Right forelimb (tissue), 1 donor: ENCODE results near the gene AFMID.
"Not testable (repeated sequence)": the region's sequence is repeated elsewhere in the genome, so short reads cannot be mapped to it uniquely, and the experiment has no call there.

Source experiments
- DNase-seq: peaks from one replicate; pipeline ENCODE4 v3.0.0-alpha.2; 2018

The AFMID gene

DNA sequence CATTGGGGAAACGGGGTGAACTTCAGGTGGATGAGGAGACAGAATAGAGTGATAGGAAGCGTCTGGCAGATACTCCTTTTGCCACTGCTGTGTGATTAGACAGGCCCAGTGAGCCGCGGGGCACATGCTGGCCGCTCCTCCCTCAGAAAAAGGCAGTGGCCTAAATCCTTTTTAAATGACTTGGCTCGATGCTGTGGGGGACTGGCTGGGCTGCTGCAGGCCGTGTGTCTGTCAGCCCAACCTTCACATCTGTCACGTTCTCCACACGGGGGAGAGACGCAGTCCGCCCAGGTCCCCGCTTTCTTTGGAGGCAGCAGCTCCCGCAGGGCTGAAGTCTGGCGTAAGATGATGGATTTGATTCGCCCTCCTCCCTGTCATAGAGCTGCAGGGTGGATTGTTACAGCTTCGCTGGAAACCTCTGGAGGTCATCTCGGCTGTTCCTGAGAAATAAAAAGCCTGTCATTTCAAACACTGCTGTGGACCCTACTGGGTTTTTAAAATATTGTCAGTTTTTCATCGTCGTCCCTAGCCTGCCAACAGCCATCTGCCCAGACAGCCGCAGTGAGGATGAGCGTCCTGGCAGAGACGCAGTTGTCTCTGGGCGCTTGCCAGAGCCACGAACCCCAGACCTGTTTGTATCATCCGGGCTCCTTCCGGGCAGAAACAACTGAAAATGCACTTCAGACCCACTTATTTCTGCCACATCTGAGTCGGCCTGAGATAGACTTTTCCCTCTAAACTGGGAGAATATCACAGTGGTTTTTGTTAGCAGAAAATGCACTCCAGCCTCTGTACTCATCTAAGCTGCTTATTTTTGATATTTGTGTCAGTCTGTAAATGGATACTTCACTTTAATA lies 37.3 kb downstream of the AFMID start:
- no peak for DNase-seq

DNA sequence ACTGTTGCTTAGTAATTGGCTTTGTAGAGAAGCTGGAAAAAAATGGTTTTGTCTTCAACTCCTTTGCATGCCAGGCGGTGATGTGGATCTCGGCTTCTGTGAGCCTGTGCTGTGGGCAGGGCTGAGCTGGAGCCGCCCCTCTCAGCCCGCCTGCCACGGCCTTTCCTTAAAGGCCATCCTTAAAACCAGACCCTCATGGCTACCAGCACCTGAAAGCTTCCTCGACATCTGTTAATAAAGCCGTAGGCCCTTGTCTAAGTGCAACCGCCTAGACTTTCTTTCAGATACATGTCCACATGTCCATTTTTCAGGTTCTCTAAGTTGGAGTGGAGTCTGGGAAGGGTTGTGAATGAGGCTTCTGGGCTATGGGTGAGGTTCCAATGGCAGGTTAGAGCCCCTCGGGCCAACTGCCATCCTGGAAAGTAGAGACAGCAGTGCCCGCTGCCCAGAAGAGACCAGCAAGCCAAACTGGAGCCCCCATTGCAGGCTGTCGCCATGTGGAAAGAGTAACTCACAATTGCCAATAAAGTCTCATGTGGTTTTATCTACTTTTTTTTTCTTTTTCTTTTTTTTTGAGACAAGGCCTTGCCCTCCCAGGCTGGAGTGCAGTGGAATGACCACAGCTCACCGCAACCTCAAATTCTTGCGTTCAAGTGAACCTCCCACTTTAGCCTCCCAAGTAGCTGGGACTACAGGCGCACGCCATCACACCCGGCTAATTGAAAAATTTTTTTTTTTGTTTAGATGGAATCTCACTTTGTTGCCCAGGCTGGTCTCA lies 38.1 kb downstream of the AFMID start:
- DNase-seq, result no peak

DNA sequence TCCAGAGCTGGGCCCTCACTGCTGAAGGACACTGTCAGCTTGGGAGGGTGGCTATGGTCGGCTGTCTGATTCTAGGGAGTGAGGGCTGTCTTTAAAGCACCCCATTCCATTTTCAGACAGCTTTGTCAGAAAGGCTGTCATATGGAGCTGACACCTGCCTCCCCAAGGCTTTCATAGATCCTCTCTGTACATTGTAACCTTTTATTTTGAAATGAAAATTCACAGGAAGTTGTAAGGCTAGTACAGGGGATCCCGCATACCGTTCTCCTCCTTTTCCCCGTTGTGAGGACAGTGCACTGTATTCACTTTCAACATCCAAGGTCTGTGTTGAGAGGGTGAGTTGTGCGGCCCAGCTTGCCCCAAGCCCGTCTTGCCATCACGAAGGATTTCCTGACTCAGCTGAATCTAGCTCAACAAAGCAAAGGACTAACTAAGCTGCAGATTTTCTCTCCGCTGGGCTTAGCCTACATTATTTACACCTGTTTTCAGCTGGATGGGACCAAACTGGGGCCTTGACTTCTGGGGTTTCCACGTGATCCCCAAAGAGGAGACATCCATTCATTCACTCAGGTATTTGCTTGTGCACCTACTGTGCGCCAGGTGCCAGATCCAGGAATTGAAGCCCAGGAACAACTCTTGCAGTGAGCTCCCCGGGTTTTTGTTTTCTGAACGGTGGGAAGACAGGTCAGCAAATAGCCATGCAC lies 39.0 kb downstream of the AFMID start:
- no peak for DNase-seq

DNA sequence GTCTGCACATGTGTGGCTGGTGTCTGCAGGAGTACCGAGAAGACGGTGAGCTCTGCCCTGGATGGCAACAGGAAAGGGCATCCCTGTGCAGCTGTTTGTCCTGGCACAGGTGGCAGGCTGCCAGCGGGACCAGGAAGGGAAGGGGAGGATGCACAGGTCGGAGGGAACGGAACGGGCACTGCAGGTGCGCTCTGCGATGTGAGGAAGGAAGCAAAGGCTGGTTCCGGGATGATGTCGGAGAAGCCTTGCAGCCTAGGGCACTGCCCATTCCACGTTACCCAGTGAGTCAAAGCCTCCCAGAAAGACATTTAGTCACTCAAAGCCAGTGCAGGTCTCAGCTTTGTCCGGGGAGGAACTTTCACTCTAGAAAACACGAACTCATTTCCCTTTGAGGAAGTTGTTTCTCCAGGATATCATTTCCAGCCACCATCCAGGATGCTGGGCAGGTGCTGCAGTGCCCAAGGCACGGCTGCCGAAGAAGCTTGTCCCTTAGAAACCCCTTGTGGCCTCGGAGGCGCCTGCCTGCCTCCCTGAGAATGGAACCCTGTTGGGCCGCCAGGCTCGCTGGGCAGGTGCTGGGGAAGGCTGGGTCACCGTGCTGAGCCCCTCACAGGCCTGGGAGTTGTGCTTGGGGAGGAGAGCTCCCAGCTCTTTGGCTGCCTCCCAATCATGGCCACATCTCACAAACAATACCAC lies 39.7 kb downstream of the AFMID start:
- no peak for DNase-seq

DNA sequence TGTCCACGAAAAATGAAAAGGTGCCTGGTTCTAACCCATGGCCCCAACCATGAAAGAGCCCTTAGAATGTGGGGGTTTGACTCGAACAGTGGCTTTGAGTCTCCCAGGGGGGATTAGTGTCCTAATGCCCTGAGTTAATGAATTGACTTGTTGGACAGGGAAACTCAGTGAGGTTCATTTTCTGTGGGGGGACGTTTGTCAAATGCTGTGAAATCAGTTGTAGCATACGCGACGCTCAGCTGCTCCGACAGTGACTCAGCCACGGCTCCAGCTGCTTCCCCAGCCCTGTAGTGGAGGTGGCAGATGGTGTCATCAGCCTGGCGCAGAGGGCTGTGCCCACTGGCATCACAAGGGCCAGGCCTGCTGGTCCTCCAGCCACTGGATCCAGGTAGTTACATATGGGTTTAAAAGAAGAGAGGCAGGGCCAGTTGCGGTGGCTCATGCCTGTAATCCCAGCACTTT lies 40.3 kb downstream of the AFMID start:
- no peak for DNase-seq

DNA sequence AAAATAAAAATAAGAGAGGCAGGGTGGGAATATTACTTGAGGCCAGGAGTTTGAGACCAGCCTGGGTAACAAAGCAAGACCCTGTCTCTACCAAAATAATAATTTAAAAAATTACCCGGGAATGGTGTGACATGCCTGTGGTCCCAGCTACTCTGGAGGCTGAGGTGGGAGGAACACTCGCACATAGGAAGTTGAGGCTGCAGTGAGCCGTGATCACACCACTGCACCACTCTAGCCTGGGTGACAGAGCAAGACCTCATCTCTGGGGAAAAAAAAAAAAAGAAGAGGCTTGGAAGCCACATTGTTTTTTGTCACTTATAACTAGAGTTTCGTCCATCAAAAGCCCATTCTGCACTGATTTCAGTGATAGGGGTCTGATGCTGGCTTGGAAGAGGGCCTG lies 41.0 kb downstream of the AFMID start:
- DNase-seq, result no peak

DNA sequence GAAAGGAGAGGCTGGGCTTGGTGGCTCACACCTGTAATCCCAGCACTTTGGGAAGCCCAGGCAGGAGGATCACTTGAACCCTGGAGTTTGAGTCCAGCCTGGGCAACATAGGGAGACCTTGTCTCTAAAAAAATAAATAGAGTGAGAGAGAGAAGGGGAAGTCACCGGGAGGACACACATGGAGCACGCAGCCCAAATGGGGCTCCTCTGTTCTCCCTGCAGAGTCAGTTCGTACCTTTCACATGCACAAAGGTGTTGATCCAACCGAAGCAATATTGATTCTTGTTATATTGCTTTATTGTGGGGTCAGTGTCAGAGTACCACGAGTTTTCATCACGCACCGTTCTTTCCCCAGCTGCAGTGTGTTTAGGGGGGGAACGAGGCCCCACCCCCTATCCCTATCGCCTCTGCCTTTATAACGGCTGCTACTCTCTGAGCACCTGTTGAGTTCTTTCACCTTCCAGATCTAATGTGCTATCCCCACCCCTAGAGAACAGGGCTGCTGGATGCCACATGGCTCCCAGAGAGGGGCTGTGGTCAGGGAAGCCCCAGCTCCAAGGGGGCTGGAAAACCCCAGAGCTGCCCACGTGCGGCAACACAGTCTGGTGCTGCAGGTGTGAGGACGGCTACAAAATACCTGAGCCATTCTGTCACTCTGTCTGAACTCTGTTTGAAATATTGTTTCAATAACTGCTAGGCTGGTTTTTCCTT lies 43.2 kb downstream of the AFMID start:
- DNase-seq, result no peak

DNA sequence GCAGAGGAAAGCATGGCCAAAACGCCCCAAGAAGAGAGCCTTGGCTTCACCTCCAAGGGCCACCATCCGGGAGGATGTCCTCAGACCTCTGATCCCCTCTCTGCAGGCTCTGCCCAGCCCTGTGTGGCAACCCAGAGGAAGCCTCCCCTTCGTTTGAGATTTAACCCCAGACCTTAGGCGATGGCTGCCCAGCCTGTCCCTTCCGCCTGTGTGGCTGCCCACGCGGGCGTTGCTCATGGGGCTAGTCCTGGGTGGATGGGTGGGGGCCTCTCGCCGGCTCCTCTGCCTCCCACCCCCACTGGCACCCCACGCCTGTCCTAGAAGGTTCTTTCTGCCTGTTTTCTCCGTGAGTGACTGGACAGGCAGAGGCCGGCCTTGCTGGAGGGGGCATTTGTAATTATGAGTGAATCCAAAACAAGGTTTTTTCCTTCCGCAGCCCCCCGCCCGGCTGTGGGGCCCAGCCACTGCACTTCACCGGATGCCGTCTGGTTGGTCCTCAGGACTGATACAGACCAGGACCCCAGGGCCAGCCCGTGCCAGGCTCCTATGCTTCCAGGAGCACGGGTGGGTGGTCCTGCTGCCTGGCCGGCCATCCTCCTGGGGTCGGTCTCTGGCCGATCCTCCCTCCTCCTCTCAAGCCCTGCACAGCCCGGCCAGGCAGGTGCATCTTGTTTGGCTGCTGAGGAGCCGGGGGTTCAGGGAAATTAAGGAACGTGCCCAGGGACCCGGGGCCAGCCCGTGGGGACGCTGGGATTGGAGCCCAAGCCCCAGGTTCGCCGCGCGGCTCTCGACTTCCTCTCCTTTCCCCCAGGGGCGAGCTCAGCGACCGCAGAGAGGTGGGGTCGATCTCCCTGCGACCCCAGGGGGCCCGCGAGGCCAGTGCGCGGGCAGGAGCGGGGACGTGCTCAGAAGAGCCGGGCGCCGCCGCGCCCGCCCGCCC lies 44.1 kb downstream of the AFMID start, which contains the start of gene TMEM235:
TSS of gene TMEM235 (plus strand) at position 636 of the 940 bp plus-strand sequence. CDS start 393 bp downstream, outside the sequence.
- no peak for DNase-seq

DNA sequence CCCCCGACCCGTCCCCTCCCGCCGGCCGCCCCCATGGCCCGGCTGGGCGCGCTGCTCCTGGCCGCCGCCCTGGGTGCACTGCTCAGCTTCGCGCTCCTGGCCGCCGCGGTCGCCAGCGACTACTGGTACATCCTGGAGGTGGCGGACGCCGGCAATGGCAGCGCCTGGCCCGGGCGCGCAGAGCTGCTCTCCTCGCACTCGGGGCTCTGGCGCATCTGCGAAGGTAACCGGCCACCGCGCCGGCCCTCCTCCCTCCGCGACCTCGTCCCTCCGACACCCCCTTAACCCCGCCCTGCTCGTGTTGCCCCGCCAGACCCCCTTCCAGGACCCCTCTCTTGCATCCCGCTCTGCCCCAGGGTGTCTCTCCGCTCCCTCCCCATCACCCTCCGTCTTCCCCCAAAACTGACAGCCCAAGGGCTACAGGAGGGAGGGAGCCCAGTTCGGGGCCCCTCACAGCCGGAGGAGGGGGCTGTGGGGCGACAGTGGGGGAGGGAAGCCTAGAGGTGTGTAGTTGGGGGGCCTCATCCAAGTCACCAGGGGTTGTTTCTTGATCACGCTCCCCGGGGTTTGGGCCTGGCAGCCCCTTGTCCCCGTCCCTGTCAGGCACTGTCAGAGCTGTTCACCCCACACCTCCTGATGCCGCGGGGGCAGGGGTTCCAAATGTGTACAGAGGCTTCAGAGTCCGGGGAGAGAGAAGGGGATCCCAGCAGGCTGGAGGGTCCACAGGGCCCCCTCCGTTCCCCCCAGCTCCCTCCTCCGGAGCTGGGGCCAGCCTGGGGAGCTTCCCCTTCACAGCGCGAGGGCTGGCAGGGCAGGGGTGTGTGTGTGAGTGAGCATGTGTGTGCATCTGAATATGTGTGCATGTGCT lies 45.1 kb downstream of the AFMID start:
- DNase-seq, result no peak

DNA sequence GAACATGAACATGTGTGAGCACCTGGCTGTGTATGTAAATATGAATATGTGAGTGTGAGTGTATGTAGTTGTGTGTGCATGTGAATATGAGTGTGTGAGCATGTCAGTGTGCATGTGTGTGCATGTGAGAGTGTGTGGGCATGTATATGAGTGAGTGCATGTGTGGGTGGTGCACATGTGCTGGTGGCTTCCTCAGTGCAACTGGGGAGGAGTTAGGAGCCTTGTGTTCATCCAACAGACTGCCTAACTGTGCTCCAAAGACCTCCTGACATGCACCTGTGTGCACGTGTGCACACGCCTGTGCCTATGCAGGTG lies 45.7 kb downstream of the AFMID start:
- no peak for DNase-seq

DNA sequence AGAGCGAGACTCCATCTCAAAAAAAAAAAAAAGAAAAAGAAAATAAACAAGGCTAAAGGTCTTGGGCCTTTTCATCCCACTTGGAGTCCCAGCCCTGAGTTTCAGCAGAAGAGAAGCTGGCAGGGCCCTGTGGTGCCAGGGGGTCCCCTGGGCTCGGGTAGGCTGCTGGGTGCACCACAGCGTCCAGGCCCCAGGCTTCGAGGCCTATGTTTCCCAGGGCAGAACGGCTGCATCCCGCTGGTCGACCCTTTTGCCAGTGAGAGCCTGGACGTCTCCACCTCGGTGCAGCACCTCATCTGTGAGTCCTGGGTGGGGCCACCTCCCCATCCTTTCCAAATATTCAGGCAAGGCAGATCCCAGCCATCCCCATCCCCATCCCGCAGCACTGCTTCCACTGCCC lies 46.5 kb downstream of the AFMID start:
- DNase-seq, result no peak

DNA sequence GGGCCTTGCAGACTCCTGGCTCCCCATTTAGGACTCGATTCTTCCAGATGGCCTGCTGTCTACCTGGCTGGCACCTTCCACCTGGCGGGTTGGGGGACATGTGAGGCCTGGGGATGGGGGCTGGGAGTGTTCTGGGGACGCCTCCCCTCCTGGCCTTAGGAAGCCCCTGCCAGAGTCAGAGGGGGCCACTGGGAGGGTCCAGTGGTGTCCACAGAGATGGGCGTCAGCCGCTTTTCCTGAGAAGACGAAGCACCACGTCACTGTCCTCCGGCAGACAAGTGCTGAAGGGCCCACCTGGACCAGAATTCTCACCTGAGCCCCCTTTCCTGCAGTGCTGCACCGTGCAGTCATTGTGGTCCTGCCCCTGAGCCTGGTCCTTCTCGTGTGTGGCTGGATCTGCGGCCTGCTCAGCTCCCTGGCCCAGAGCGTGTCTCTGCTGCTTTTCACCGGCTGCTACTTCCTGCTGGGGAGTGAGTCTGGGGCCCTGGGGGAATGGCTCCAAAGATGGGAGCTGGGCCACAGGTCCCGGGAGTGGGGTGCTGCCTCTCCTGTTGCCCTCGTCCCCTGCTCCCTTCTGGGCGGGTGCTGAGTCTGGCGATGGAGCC lies 47.2 kb downstream of the AFMID start:
- DNase-seq, result no peak

DNA sequence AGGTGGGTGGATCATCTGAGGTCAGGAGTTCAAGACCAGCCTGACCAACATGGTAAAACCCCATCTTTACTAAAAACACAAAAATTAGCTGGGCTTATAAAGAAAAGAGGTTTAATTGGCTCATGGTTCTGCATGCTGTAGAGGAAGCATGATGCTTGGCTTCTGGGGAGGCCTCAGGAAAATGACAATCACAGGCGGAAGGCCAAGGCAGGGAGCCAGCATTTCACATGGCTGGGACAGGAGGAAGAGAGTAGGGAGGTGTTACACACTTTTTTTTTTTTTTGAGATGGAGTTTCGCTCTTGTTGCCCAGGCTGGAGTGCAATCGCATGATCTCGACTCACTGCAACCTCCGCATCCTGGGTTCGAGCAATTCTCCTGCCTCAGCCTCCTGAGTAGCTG lies 47.9 kb downstream of the AFMID start:
- DNase-seq, result not testable (repeated sequence)

DNA sequence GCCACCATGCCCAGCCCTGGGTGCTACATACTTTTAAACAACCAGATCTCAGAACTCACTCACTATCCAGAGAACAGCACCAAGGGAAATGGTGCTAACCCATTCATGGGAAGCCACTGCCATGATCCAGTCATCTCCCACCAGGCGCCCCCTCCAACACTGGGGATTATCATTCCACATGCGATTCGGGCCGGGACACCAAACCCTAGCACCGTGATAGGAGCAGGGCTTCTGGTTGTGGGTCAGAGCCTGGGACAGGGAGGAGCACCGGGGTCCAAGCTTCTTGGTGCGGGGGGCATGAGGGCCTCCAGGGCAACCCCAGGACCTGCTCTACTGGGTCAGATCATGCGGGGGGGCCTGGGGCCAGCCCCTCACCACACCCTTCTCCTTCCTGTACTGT lies 48.7 kb downstream of the AFMID start:
- no peak for DNase-seq

DNA sequence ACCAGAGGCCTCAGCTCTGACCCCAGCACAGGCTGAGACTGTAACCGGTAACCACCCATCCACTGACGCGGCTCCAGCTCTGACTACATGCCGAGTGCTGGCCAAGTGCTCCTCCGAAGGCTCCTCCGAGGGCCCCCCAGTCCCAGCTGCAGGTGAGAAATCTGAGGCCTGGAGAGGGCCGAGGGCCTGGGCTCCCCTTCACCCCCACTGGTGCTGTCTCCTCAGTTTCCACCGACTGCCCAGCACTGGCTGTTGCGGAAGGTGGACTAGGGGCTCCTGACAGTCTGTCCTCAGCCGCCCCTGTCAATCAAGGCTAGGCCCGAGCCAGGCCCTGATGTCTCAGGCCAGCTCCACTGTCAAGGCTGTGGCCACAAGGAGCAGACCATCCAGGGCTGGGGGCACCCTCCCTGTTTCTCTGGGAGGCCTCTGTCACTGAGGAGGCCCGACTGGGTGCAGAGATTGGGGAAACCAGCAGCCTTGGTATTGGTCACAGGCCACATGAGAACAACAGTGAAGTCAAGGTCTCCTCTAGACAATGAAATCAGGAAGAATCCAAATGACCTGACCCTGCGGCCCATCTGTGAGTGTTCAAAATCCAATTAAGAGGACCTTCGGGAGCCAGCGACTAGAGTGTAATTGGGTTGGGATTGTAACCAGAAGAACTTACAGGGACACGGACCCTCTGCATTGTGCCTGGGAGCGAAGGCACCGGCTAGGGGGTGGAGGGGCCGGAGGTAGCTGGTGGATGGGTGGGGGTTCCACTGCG lies 49.4 kb downstream of the AFMID start:
- no peak for DNase-seq

DNA sequence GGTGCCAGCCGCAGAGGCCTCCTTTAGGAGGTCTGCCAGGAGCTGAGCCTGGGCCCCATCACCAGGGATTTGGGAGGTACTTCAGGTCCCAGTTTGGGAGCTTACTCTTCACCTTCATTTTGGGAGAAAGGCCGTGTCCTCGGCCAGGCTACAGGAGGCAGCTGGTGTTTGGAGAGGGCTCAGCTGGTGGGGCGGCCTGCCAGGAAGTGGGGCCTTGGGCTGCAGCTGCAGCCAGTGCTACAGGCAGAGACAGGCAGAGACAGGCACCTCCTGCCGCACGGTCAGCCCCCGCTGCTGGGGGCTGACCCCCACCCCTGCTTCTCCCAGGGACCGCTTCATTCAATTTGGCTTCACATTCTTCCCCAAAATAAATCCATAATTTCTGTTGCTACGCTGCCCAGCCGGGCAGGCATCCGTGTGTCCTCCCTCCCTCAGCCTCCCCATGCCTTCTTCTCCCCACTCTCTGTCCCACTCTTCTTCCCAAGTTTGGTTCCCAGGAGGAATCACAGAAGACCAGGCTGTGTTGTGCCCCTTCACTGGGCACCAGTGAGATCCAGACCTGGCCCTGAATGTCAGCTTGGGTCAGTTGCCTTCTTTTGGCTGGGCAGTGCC lies 50.3 kb downstream of the AFMID start:
- DNase-seq, result peak; percentile 76

DNA sequence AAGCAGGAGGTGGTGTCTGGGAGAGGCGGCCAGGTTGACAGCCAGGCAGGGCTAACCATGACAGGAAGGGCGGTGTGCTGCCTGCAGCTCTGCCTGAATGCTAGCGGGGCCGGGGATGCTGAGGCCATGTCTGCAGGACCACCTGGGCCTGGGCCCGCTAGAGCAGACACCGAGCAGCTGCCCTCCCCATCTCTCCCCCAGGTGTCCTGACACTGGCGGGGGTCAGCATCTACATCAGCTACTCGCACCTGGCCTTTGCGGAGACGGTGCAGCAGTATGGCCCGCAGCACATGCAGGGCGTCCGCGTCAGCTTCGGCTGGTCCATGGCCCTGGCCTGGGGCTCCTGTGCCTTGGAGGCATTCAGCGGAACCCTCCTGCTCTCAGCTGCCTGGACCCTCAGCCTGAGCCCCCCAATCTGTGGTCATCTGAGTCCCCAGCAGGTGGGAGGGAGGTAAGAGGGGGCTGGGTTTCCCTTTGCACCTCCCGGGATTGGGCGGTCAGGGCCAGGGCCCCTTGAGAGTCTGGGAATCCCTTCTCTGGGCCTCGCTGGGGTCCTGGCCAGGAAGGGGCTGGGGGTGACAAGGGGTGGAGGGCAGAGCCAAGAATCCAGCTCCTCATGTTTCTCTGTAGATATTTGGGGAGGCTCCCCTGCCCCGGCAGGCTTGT lies 51.8 kb downstream of the AFMID start:
- no peak for DNase-seq

DNA sequence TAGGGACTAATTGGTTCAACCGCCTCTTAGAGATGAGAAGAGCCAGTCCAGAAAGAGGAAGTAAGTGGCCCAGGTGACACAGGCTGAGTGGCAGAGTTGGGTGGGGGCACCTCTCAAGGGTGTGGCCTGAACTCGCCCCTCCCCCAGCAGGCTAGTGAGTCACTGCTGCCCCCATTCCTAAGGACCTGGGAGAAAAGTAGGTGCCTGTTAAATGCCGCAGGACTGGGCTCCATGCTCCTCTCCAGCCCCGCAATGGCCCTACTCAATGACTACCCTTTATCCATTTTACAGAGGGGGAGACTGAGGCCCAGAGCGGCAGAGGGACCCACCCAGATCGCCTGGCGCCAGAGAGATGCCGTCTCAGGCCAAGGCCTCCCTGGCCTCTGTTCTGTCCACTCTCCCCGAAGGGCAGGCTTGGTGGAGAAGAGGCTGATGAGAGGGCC lies 52.3 kb downstream of the AFMID start:
- DNase-seq, result no peak
